Activated CD8-positive, alpha-beta memory T cell treated with anti-CD3 and anti-CD28 coated beads, Interleukin-2, amount 50 U/mL, for 24 hours (primary cell): ENCODE measurements around the gene LMBRD1.
"Not testable (repeated sequence)": the region's sequence is repeated elsewhere in the genome, so short reads cannot be mapped to it uniquely, and the experiment has no call there.

ENCODE experiments used
- DNase-seq: peaks from one replicate; pipeline ENCODE4 v3.0.0-alpha.2; 2020; ENCODE audit errors: extremely low read depth

LMBRD1 gene

DNA sequence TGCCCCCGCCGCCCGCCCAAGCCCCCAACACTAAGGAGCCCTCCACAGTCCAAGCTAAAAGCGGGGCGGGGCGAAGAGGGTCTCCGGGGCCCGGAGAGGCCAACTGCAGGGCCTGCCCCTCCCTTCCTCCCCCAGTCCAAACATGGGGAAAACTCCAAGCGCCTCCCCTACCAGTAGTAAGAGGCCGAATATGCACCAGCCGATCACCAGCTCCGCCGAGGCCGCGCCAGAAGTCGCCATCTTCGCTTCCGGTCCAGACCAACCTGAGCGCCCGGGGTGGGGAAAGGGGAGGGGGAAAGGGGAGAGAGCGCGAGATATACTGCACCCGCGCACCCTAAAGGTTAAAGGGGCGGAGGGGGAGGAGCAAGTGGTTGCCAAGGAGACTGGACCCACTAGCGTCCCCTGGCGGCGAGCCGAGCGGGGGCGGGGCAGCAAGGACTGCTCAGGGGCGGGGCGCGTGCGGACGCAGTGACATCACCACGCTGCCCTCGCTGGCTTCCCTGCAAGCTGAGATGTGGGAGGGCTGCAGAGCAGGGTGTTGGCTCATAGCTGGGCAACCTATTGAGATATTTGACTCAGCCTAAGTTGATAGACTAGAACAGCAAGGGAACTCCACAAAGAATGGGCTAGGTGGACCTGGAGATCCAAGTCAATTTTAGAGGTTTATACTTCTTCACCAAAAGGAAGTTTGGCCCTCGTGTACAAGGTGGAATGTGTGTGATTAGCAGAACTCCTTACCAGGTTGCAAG, at the start of gene LMBRD1:
LMBRD1 (minus strand) TSS at position 369 of the 749 bp plus-strand sequence; CDS start at position 240, 129 bp downstream.
- peak; percentile 96 for DNase-seq

DNA sequence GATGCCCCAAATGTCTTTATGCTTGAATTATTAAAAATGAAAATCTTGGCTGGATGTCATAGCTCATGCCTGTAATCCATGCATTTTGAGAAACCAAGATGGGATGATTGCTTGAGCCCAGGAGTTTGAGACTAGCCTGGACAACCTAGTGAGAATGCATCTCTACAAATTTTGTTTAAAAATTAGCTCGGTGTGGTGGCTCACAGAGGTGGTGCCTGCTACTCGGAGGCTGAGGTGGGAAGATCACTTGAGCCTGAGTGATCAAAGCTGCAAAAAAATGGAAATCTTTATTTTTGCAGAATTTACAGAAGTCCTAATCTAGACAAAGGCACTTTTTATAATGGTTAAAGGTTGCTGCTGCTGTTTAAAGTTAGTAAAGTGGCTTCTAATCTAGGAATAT, 49.5 kb upstream of the LMBRD1 start:
- DNase-seq = no peak

DNA sequence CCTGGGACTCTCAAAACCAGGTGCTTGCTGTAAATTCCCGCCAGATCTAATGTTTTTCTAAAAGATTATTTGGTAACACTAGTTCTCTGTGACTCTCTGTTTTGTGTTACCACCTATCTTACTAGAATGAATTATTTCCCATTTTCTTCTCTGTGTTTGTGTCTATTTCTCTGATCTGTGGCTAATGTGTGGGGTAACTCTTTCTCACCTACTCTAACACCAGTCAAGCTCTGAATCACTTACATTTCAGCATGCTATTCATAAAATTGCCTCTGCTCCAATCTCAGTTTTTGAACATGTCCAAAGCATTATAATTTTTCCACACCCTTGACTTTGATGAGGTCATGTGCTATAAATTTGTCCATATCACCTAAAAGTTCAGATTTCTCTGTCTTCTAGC, 46.4 kb upstream of the LMBRD1 start:
- no peak for DNase-seq

- DNase-seq = no peak
Observed at GRCh38 chr6:69841862-69842261, 45.1 kb upstream of the LMBRD1 start.

DNA sequence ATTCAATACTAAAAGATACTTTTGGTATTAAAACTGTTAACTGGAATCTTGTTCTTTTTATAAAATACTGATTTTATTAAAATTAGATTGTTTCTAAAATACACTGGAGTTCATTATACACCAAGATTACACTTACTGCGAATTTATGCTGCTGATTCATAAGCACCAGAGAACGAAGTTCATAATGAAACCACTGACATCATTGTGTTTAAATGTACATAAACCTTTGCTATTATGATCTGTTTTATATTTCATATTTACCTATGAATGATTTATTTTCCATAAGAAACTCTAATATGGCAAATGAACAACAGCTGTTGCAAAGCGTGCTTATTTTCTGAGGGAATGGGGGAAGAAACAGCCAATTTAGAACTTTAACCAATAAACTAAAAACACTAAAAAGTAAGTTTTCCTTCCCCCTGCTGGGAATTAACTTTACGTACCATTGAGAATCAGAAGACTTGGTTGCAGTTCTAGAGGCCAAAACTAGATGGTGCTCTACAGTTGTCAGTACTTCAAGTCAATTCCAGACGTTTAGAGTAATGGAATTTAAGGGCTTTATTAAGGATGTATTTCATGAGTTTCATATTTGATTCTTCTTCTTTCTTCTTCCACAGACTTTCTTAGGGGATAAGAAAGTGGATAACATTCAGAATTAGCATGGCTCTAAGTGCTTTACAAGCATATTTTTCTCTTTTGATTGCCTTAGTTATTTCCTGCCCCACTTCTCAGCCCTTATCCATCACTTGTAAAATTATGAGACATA, 38.8 kb upstream of the LMBRD1 start:
- no peak for DNase-seq

- DNase-seq = no peak
Observed at GRCh38 chr6:69832558-69832957, 35.7 kb upstream of the LMBRD1 start.

- no peak for DNase-seq
Observed at GRCh38 chr6:69827276-69827893, 30.6 kb upstream of the LMBRD1 start.

DNA sequence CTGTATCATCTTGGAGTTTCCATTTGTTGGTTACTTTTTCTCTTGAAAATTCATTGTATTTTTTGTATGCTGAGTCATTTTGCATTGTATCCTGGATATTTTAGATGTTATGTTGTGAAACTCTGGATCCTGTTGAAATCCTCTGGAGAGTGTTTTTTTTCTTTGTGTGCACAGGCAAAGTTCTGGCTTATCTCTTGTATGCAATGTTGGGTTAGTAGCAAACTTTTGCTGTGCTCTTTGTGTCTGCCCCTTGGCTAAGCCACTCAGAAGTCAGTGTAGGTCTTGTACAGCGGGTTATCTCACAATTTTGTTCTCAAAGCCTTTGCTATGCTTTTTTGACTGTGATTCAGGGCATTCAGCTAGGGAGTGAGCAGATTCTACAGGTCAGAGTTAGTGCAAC, 29.1 kb upstream of the LMBRD1 start:
- no peak for DNase-seq

- not testable (repeated sequence) for DNase-seq
Observed at GRCh38 chr6:69824355-69824754, 27.5 kb upstream of the LMBRD1 start.

DNA sequence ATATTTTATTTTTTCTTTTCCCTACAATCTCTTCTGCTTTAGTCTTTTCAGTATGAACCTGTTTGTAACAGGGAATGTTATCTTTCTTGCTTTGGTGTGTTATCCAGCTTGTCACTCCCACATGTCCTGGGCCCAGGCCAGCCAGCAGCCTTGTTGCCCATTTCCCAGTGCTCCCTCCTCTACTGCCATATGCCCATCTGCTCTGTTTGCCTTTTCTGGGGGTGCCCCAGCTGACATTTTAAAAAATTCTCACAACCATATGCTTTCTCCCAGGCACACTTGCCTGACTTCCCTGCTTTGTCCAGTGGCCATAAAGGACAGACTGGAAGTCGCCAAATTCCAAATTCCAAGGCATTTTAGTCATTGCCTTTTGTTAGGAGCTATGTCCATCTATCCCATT, 23.6 kb upstream of the LMBRD1 start:
- no peak for DNase-seq

DNA sequence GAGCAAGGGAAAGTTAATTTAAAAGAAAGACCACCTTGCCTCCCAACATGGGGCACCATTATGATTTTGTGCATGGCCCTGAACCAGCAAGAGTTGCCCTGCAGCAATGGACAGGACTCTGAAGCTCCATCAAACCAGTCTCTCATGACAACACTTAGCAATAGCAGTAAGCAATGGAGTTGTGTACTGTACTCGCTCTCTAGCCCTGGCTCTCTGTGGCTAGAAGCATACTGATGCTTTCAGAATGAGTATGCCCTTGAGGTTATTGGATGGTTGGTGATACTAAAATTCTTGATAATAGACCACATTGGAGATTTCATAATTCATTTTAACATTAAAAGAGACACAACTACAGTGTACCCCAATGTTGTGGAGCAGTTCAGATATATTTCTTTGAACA, 23.2 kb upstream of the LMBRD1 start:
- no peak for DNase-seq

DNA sequence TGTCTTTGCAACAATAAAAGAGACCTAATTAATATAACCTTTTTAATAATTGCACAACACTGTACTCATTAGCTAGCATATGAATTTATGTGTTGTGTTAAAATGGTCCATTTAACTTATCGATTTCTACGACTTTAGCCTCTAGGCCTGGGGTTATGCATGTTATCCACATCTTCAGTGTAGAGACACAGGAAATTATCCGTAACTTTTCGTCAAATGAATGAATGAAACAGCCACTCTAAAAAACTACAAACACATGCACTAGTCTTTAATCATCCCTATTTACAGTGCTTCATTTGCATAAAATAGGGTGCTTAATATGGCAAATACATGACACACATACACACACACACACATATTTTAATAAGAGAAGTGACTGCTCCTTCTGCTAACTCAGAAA, 22.3 kb upstream of the LMBRD1 start:
- no peak for DNase-seq

DNA sequence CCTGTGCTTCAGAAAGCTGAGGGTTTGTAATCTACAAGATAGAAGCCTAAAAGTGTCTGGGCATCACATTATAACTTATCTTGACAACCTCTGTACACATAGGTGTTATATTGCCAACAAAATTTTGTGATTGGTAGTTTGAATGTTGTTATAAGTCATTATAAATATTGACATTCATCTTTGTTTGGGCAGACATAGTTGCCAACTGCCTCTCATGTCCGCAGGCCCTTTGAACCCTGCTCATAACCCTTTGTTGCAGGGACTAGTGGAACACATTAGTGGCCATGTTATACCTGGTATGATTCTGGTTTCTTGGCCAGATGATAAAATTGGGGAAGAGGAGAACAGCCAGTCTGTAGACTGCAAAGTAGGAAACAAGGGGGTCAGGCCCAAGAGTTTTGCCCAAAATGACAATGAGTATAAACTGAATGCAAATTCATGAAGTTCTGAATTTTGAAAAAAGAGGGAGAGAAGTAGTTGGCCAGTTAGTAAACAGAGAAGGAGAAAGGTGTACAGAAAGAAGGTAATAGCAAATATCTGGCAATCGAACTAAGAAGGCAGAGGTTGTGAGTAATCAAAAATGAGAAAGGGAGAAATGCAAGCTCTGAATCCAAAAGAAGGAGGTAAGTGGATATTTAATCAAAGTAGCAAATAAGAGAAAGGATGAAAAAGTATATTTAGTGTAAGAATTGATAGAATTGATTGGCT, 21.6 kb upstream of the LMBRD1 start:
- DNase-seq = no peak

- no peak for DNase-seq
Observed at GRCh38 chr6:69817358-69817757, 20.5 kb upstream of the LMBRD1 start.

DNA sequence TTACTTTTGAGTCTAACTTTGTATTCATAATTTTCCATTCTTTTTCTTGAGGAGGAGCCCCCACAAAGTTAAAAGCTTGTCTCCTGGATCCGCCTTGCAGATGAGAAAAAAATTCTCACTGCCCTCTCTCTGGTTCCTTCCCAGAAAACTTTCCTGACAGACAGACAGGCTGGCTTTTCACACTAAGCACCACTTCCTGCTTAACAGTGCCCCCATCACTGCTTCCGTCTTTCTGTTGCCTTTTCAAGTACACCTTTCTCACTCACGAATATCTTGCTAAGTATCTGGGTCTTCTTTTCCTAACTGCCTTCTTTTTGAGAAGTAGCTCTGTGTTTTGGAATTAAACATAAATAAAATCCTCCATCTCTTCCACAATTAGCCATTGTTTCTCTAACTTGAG, 19.8 kb upstream of the LMBRD1 start:
- DNase-seq = no peak

GRCh38 chr6:69816026-69816425, 19.2 kb upstream of the LMBRD1 start:
- no peak for DNase-seq

DNA sequence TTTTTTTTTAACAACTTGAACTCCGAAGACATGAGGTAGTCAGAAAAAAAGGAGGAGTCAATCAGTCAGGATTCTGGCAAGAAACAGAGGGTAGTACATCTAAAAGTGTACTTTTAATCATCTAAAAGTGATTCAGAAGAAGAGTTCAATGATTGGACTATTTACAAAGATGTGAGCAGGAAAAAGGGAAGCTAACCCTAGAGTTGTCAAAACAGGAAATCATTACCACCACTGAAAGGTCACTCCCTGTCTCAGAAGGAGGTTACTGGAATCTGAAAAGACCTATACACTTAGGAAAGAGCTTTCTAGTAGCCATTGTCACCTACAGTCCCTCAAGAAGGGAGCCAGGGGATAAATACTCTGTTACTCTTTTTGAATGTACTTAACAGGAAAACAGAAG, 16.7 kb upstream of the LMBRD1 start:
- no peak for DNase-seq

- no peak for DNase-seq
Observed at GRCh38 chr6:69812746-69813427, 16.1 kb upstream of the LMBRD1 start.

DNA sequence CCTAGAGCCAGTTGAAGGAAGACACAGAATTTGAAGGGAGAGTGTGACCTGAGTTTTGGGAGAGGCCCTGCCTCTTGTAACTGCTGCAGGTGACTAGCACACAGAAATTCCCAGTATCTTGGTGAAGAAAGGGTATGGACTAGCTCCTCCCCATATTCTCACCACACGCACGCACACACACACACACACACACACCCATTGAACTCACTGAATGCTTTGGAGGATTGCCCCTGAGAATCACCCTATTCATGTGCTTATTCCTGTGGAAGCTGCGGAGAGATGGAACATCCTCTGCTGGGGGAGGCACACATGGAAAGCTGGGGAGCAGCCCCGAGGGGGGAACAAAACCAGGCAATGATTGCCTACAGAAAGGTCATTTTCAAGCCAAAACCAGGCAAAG, 6.2 kb upstream of the LMBRD1 start:
- no peak for DNase-seq

DNA sequence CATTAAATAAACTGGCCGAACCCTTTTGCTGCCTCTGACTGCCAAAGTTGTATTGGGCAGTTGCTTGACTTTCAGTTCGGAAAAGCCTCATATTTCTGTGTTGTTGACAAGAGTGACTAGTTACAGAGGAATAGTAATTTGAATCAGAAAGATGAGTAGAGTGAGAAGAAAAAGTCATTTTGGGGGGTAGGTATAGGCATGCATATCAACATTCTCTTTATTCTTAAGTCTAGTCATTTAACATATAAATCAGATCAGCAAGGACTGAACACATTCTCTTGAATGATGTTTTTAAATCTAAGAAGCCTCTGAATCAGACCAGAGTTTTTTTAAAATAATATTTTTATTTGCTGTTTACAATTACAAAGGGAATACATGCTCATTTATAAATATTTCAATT, 4.9 kb upstream of the LMBRD1 start:
- no peak for DNase-seq

DNA sequence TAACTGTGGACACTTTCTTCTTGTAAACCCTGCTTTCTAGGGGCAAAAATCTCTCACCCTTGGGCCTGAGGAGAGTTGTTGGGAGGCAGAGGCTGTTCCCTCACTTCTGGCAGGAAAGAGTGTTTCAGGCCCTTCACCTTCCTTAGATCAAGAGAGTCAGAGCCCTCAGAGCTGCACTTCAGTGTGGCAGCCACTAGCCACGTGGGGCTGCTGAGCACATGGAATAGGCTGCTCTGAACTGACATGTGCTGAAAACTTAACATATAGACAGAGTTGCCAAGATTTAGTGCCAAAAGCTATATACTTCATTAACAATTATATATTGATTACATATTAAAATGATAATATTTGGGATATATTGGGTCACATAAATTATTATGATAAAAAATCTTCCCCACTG, 4.4 kb upstream of the LMBRD1 start:
- DNase-seq = no peak

DNA sequence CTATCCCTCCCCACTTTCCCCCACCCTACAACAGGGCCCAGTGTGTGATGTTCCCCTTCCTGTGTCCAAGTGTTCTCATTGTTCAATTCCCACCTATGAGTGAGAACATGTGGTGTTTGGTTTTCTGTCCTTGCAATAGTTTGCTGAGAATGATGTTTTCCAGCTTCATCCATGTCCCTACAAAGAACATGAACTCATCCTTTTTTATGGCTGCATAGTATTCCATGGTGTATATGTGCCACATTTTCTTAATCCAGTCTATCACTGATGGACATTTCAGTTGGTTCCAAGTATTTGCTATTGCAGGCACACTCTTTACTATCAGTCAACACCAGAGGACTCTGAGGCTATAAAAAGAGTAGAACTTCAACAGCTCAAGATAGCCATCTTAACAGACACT, 2.0 kb upstream of the LMBRD1 start:
- not testable (repeated sequence) for DNase-seq
